T-helper 2 cell treated with Interferon-gamma antibody and Interleukin-4, amounts not matched to agents 100 ng/mL and 5 ng/mL, for 36 hours (primary cell): ENCODE results near the gene RGMA. TPM values are rescaled to one million over a fixed set of nuclear protein-coding genes. Genes with fewer than 3 reads are reported as not detected.

Experiments used
- intact Hi-C: fragments of 100-400 bp; cut with micrococcal nuclease; formaldehyde crosslinking; loops from one replicate; pipeline ENCODE4 v1.15.1; 2023
- total RNA-seq: library from RNA; stranded (reverse); gene quantifications from 2 replicates; pipeline ENCODE4 v1.2.3, GENCODE V29; 2022

Gene RGMA
- total RNA-seq, 1 donor from 2014 or later: not detected

- intact Hi-C loops: loop anchor here (5.0 kb wide), 2 partner anchors 78 to 223 kb away; no protein-coding TSS in a partner anchor
These were observed 69.0 kb downstream of the RGMA start for GRCh38 chr15:93019971-93020370.

- intact Hi-C loops: loop anchor here (5.0 kb wide), 1 partner anchor 77 kb away; no protein-coding TSS in a partner anchor
These were observed 69.9 kb downstream of the RGMA start for GRCh38 chr15:93019090-93019489.

GRCh38 chr15:93018574-93018973 is 70.4 kb downstream of the RGMA start:
- intact Hi-C loops: loop anchor here (5.0 kb wide), 1 partner anchor 76 kb away; no protein-coding TSS in a partner anchor

GRCh38 chr15:93017526-93017925 is 71.5 kb downstream of the RGMA start:
- intact Hi-C loops: loop anchor here (5.0 kb wide), 1 partner anchor 75 kb away; no protein-coding TSS in a partner anchor

GRCh38 chr15:93012786-93013185 is 76.2 kb downstream of the RGMA start:
- intact Hi-C loops: no loop called here

- intact Hi-C loops: loop anchor here (5.0 kb wide), 1 partner anchor 36 kb away; no protein-coding TSS in a partner anchor
These were observed 81.0 kb downstream of the RGMA start for GRCh38 chr15:93007994-93008393.

GRCh38 chr15:93005133-93005532 is 83.9 kb downstream of the RGMA start:
- intact Hi-C loops: loop anchor here (5.0 kb wide), 1 partner anchor 33 kb away; no protein-coding TSS in a partner anchor

GRCh38 chr15:93001881-93002280 is 87.1 kb downstream of the RGMA start:
- intact Hi-C loops: no loop called here

- intact Hi-C loops: no loop called here
These were observed 87.9 kb downstream of the RGMA start for GRCh38 chr15:93001156-93001555.

GRCh38 chr15:92997821-92998220 is 91.2 kb downstream of the RGMA start:
- intact Hi-C loops: no loop called here

- intact Hi-C loops: no loop called here
These were observed 96.3 kb downstream of the RGMA start for GRCh38 chr15:92992720-92993119.

GRCh38 chr15:92990031-92990430 is 99.0 kb downstream of the RGMA start:
- intact Hi-C loops: no loop called here

GRCh38 chr15:92989470-92989869 is 99.5 kb downstream of the RGMA start:
- intact Hi-C loops: loop anchor here (5.0 to 10.0 kb wide), 2 partner anchors 52 to 195 kb away; no protein-coding TSS in a partner anchor

Other genes starting within 250 kb of the RGMA start
- gene CHD2, start 188.9 kb downstream of the RGMA start, total RNA-seq: 119 and 130 TPM in 2 replicates